Measurements from ENCODE around the gene ATP5PO.

DNA sequence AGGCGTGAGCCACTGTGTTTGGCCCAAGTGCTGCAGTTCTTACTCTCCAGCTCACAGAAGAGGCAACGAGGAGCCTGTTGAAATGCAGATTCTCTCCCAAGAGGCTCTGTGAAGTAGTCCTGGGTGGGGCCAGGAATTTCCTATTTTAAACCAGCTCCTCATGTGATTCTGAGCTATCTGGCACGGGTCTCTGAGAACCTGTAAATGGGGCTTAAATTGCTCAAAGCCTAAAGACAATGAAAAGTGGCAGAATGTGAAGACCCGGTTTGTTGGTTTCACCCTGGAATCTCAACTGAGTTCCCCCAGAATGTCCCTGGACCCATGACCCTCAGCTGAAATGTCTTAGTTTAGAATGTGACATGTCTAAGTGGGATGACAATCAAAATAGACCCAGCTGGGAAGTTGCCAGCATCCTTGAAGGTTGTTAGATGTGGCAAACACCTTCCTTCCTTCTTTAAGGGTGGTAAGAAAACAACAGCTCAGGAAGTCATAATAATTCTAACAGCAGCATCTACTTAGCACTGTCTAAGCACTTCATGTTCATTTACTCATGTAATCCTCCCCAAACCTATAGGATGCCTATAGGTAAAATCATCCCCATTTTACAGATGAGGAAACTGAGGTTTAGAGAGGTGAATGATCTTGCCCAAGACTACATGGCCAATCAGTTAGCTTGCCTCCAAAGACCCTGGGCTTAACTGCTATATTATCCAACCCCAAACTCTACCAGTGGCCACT lies 20.9 kb upstream of the ATP5PO start:
- TF ChIP-seq, protein P1, sequence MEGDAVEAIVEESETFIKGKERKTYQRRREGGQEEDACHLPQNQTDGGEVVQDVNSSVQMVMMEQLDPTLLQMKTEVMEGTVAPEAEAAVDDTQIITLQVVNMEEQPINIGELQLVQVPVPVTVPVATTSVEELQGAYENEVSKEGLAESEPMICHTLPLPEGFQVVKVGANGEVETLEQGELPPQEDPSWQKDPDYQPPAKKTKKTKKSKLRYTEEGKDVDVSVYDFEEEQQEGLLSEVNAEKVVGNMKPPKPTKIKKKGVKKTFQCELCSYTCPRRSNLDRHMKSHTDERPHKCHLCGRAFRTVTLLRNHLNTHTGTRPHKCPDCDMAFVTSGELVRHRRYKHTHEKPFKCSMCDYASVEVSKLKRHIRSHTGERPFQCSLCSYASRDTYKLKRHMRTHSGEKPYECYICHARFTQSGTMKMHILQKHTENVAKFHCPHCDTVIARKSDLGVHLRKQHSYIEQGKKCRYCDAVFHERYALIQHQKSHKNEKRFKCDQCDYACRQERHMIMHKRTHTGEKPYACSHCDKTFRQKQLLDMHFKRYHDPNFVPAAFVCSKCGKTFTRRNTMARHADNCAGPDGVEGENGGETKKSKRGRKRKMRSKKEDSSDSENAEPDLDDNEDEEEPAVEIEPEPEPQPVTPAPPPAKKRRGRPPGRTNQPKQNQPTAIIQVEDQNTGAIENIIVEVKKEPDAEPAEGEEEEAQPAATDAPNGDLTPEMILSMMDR (IDR thresholded peaks at IDR 0.05): no peak
- no peak for TF ChIP-seq NFIC (IDR thresholded peaks at IDR 0.05; ENCODE audit: borderline replicate concordance)
- no peak for TF ChIP-seq TCF12 (IDR thresholded peaks at IDR 0.05)
- TF ChIP-seq, protein P2, sequence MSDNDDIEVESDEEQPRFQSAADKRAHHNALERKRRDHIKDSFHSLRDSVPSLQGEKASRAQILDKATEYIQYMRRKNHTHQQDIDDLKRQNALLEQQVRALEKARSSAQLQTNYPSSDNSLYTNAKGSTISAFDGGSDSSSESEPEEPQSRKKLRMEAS (IDR thresholded peaks at IDR 0.05; ENCODE audit: low read depth): no peak
- TF ChIP-seq RCOR1 (IDR thresholded peaks at IDR 0.05; ENCODE audit: low read length): no peak
- TF ChIP-seq SIN3A (IDR thresholded peaks at IDR 0.05; ENCODE audit: borderline replicate concordance, low read depth, low read length): no peak
- TF ChIP-seq POLR2AphosphoS5 (IDR thresholded peaks at IDR 0.05; ENCODE audit: low read depth, low read length): no peak
- no peak for TF ChIP-seq SMC3 (IDR thresholded peaks at IDR 0.05; ENCODE audit: low read depth, low read length)
- TF ChIP-seq FOXJ3 (CRISPR knock-in tag; IDR thresholded peaks at IDR 0.05): no peak
- no peak for TF ChIP-seq FOSL2 (IDR thresholded peaks at IDR 0.05; ENCODE audit: borderline replicate concordance, low read depth)
- TF ChIP-seq, protein P3, sequence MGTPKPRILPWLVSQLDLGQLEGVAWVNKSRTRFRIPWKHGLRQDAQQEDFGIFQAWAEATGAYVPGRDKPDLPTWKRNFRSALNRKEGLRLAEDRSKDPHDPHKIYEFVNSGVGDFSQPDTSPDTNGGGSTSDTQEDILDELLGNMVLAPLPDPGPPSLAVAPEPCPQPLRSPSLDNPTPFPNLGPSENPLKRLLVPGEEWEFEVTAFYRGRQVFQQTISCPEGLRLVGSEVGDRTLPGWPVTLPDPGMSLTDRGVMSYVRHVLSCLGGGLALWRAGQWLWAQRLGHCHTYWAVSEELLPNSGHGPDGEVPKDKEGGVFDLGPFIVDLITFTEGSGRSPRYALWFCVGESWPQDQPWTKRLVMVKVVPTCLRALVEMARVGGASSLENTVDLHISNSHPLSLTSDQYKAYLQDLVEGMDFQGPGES (IDR thresholded peaks at IDR 0.05; ENCODE audit: low read depth, low read length): no peak
- no peak for TF ChIP-seq RAD21 (IDR thresholded peaks at IDR 0.05; ENCODE audit: low read length)
- TF ChIP-seq JUND (IDR thresholded peaks at IDR 0.05): no peak

All from SK-N-SH (cell line).